Measurements from ENCODE around the gene PAXIP1.

Gene PAXIP1

DNA sequence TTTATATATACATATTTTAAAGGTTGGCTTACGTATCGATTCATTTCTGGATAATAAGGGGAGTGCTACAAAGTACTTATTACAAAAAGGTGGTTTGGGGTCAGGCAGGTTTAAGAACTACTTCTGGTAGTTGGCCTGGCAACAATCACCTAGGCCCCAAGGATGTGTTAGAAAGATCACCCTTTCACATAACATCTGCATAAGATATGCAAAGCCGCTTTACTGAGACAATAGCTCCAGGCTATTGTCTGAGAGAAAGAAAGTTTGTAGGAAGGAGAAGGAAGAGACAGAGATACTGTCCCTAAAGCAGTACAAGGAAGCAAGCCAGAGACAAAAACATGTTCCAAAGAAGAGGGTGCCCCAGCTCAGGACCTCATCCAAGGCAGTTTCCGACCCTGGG, 6.2 kb downstream of the PAXIP1 start:
- no peak for DNase-seq (ENCODE audit: low spot score)

GRCh38 chr7:154996101-154996500, 6.8 kb downstream of the PAXIP1 start:
- DNase-seq (ENCODE audit: low spot score): no peak

DNA sequence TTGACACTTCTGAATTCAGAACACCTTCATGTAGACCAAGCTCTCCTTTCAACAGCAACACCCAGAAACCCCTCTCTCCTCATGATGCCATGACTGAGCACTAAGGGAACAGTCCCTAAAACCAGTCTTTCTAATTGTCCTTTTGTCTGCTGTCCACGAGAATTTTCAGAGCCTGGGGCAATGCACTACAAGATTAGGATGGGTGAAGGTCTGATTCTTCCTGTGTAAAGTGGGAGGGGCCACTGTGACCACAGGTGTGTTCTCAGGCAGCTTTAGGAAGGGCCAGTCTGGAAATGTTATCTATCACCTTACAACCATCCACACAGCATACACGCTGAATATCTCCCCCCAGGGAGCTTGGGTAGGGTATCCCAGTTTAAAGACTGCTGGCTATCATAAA, 7.9 kb downstream of the PAXIP1 start:
- no peak for DNase-seq (ENCODE audit: low spot score)

GRCh38 chr7:154990964-154991540, 11.9 kb downstream of the PAXIP1 start:
- DNase-seq (ENCODE audit: low spot score): no peak

DNA sequence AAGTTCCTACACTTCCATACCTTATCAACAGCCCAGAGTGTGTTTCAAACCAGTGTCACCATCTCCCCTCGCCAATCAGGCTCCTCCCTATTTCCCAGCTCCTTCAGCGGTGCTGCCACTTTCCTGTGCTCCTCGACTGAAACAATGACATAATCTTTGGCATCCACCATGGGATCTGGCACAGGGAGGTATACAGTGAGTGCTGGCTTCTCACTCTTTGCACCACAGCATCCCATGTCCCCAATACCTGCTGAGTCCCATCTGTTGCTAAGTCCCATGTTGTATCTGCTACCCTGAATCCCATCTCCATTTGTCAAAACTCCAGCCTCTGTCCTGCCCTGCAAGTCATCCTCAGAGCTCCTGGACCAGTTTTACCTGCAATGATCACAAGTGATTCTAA, 15.4 kb downstream of the PAXIP1 start:
- DNase-seq (ENCODE audit: low spot score): no peak

GRCh38 chr7:154986200-154986945, 16.6 kb downstream of the PAXIP1 start:
- no peak for DNase-seq (ENCODE audit: low spot score)

- DNase-seq (ENCODE audit: low spot score): no peak
Measured at GRCh38 chr7:154985230-154985629, 17.7 kb downstream of the PAXIP1 start.

GRCh38 chr7:154984601-154985188, 18.2 kb downstream of the PAXIP1 start:
- no peak for DNase-seq (ENCODE audit: low spot score)

- DNase-seq (ENCODE audit: low spot score): no peak
Measured at GRCh38 chr7:154978017-154978416, 24.9 kb downstream of the PAXIP1 start.

- DNase-seq (ENCODE audit: low spot score): no peak
Measured at GRCh38 chr7:154977250-154977649, 25.7 kb downstream of the PAXIP1 start.

DNA sequence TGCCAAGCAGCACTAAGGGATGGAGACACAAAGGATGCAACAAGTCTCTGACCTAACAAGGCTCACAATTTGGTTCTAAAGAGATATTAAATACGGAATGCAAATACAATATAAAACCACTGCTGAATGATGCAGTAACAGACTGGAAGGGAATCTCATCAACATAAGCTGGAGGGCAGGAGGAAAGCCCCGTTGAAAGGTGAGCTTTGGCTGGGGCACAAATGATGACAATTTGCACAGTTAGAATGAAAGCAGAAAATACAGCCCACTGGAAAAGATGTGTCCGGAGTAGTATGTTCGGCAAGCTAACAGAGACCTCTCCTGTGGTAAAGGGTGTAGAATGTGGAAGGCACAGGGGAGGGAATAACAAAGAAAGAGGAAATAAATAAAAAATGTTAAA, 26.1 kb downstream of the PAXIP1 start:
- no peak for DNase-seq (ENCODE audit: low spot score)

- no peak for DNase-seq (ENCODE audit: low spot score)
Measured at GRCh38 chr7:154975984-154976383, 26.9 kb downstream of the PAXIP1 start.

- DNase-seq (ENCODE audit: low spot score): no peak
Measured at GRCh38 chr7:154973381-154973780, 29.5 kb downstream of the PAXIP1 start.

GRCh38 chr7:154968336-154969001, 34.5 kb downstream of the PAXIP1 start:
- no peak for DNase-seq (ENCODE audit: low spot score)

GRCh38 chr7:154967401-154967955, 35.4 kb downstream of the PAXIP1 start:
- DNase-seq (ENCODE audit: low spot score): no peak

GRCh38 chr7:154965014-154965413, 37.9 kb downstream of the PAXIP1 start:
- DNase-seq (ENCODE audit: low spot score): no peak

DNA sequence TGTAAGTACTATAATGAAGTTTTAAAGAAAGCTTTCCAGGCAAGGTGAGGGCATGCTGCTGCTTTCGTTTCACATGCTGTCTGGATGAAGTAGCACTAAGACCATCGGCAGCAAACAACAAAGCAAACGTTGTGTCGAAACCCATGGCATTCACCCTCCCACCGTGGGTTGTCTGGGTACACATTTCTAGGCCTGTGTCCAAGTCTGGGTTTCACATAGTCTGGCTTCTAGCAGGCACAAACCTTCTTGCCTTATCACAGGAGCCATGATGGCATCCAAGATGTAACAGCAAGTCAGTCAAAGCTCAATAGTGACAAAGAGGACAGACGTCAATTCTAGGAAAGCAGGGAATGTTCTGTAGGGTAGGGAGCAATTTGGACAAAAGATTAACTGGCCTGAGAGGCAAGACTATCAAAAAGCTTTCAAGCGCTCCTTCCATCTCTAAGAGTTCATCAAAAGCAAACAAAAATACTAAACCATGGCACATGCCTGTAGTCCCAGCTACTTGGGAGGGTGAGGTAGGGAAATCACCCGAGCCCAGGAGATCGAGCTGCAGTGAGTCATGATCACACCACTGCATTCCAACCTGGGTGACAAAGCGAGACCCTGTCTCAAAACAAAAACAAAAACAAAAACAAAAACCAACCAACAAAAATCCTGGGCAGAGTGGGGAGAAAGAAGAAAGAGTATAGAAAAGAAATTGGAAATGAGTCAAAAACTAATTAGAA, 42.7 kb downstream of the PAXIP1 start:
- no peak for DNase-seq (ENCODE audit: low spot score)

DNA sequence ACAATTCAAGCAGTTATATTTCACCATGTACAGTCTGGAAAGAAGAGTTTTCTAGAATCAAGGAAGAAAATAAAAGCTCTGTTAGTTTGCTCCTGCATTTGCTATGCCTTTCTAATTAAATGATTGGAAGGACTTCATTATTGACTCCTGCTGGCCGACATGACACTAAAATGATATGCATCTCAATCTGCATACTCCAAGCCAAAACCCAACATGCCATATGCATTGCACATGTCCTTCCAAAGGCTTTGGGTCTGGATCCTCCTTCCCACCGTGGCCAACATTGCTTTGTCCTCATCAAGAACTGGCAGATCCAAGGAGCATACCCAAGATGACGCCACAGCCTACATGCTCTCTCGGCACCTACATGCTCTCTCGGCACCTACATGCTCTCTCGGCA, 46.5 kb downstream of the PAXIP1 start:
- DNase-seq (ENCODE audit: low spot score): no peak

DNA sequence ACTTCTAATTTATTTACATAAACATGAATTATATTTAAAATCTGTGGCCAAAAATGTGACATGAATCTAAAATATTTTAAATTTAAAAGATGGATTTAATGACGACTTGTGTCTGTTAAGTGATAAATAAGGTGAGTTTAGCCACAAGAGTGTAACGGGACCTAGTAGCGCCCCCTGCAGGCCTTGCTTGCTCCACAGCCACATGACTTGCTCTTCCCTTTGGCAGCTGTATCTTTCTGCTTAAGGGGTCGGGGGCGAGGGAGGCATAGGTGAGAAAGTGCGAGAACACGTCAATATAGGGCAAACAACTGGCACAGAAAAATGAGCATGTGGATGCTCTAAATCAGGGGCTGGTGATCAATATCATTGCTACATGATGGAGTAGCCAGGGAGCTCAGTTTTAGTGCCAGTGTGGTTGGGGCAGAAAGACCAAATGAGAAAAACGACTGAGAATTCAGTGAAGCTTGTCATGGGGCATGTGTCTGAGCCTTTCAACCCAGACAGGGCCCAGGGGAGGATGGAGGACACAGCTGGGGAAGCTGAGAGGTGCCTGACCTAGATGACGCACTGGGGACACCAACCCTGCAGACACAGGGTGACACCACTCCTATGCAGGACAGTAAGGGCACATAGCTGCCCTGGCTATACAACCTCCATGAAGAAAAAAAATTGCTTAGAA, 49.8 kb downstream of the PAXIP1 start:
- DNase-seq (ENCODE audit: low spot score): peak; percentile 4

DNA sequence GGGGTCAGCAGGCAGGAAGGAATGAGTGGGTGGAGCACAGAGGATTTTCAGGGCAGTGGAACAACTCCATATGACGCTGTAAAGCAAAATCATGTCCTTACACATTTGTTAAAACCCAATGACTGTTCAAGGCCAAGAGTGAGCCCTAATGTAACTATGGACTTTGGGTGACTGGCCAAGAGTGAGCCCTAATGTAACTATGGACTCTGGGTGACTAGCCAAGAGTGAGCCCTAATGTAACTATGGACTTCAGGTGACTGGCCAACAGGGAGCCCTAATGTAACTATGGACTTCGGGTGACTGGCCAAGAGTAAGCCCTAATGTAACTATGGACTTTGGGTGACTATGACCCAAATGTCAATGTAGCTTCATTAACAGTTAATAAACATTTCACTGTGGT, 52.0 kb downstream of the PAXIP1 start:
- no peak for DNase-seq (ENCODE audit: low spot score)

- DNase-seq (ENCODE audit: low spot score): no peak
Measured at GRCh38 chr7:154947604-154948003, 55.3 kb downstream of the PAXIP1 start.

DNA sequence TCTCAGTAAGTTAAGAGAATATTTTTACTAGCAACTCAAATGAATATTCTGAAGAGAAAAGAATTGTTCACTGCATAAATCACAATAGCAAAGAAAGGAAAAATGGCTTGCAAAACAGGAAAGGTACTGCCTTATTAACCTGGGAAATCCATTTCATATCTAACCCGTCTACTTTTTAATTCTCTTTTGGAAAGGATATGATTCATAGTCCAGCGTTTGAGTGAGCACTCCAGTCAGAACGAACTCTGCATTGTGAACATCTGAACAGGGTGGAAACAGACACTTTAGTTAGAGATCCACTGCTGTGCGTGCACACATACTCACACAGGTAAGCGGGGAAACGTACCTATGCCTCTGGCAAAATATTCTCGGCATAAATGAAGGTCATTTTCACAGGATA, 56.8 kb downstream of the PAXIP1 start:
- no peak for DNase-seq (ENCODE audit: low spot score)

Data from COLO829 (cell line).